ENCODE results near the gene ABLIM2.

GRCh38 chr4:8052160-8052691, 106.4 kb downstream of the ABLIM2 start:
- TF ChIP-seq EP300 (conservative IDR thresholded peaks at IDR 0.05; ENCODE audit: poor library complexity, severe bottlenecking) (no peak), RAD21 (conservative IDR thresholded peaks at IDR 0.05) (no peak), CTCF (IDR thresholded peaks at IDR 0.05; ENCODE audit: poor library complexity, severe bottlenecking) (no peak), POLR2AphosphoS5 (IDR thresholded peaks at IDR 0.05) (no peak)

Data from neural cell (in vitro differentiated cells).